GM21528 (cell line): ENCODE measurements around the gene ZNF329.

ENCODE experiments used
- ATAC-seq: cut with Tn5 transposase; IDR thresholded peaks from one replicate; pipeline ENCODE4 v1.9.1; 2021; ENCODE audit warnings: mild to moderate bottlenecking, moderate library complexity; ENCODE audit not compliant: unreplicated experiment, low FRiP score

Gene ZNF329

GRCh38 chr19:58079792-58080191 is 70.8 kb downstream of the ZNF329 start:
- ATAC-seq = no peak
